Suppressor macrophage treated with lipopolysaccharide for 1 hour (primary cell): ENCODE results near the gene ECD.

Experiments used
- DNase-seq, 3 donors: peaks; one replicate each; pipeline ENCODE4 v3.0.0-alpha.2; 2020 to 2022

Gene ECD

GRCh38 chr10:73167783-73168464, at the start of gene ECD, which contains the start of gene FAM149B1:
TSS of gene ECD (minus strand) at chr10:73168008. CDS start at chr10:73163937, 4,071 bp downstream.
TSS of gene FAM149B1 (plus strand) at chr10:73168119. CDS start at chr10:73168340, 221 bp downstream.
- DNase-seq, result peak; percentile 97 to 99 (median 98)

- DNase-seq, result no peak
Measured at GRCh38 chr10:73215749-73216148, 47.9 kb upstream of the ECD start.

GRCh38 chr10:73211106-73211811, 43.5 kb upstream of the ECD start:
- no peak for DNase-seq

- DNase-seq, result no peak
Measured at GRCh38 chr10:73210395-73211105, 42.7 kb upstream of the ECD start.

GRCh38 chr10:73209705-73210104, 41.9 kb upstream of the ECD start:
- no peak for DNase-seq

- DNase-seq, result no peak
Measured at GRCh38 chr10:73207883-73208282, 40.1 kb upstream of the ECD start.

- peak in 2 of 3 donors; percentile 12 to 14 for DNase-seq
Measured at GRCh38 chr10:73206385-73206784, 38.6 kb upstream of the ECD start.

- peak; percentile 40 to 60 (median 55) for DNase-seq
Measured at GRCh38 chr10:73205890-73206289, 38.1 kb upstream of the ECD start.

GRCh38 chr10:73205081-73205480, 37.3 kb upstream of the ECD start:
- DNase-seq, result peak; percentile 51 to 56 (median 56)

GRCh38 chr10:73190188-73190587, 22.4 kb upstream of the ECD start:
- no peak for DNase-seq

GRCh38 chr10:73186266-73186665, 18.5 kb upstream of the ECD start:
- DNase-seq, result no peak

GRCh38 chr10:73183667-73184281, 16.0 kb upstream of the ECD start:
- no peak for DNase-seq

GRCh38 chr10:73182568-73182967, 14.8 kb upstream of the ECD start:
- DNase-seq, result no peak

GRCh38 chr10:73174148-73174925, 6.5 kb upstream of the ECD start:
- no peak for DNase-seq

GRCh38 chr10:73172867-73173266, 5.1 kb upstream of the ECD start:
- DNase-seq, result no peak

- DNase-seq, result no peak
Measured at GRCh38 chr10:73169320-73169719, 1.5 kb upstream of the ECD start.

- no peak for DNase-seq
Measured at GRCh38 chr10:73168465-73168803, 626 bp upstream of the ECD start.

GRCh38 chr10:73167458-73167782, 388 bp downstream of the ECD start:
- peak; percentile 56 to 74 (median 65) for DNase-seq

GRCh38 chr10:73166972-73167371, 836 bp downstream of the ECD start:
- no peak for DNase-seq

- no peak for DNase-seq
Measured at GRCh38 chr10:73163096-73163495, 4.7 kb downstream of the ECD start.

- no peak for DNase-seq
Measured at GRCh38 chr10:73161662-73162061, 6.1 kb downstream of the ECD start.

- DNase-seq, result no peak
Measured at GRCh38 chr10:73161079-73161478, 6.7 kb downstream of the ECD start.
